GM18867 (cell line): ENCODE results near the gene TCHHL1.

Experiments used
- ATAC-seq: cut with Tn5 transposase; IDR thresholded peaks from one replicate; pipeline ENCODE4 v1.9.1; 2021; ENCODE audit warnings: mild to moderate bottlenecking, moderate library complexity; ENCODE audit not compliant: unreplicated experiment

The TCHHL1 gene

DNA sequence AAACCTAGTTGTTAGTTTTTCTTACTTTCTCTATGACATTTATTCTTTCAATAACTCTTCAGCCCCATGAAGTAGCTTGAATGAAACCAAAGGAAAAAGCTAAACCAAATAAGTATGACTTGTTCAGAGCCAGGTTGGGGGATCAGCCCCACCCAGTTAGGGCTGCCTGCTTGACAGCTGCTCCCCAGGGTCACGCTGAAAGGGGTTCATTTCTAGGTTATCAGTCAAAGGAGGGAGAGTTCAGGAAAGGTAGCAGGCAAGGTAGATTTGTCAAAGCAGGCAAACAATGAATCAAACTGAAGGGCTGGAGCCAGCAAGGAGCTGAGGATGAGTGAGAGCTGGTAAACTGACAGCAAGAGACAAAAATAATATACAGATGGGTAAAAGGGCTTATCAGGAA is 49.0 kb downstream of the TCHHL1 start:
- ATAC-seq, result no peak

DNA sequence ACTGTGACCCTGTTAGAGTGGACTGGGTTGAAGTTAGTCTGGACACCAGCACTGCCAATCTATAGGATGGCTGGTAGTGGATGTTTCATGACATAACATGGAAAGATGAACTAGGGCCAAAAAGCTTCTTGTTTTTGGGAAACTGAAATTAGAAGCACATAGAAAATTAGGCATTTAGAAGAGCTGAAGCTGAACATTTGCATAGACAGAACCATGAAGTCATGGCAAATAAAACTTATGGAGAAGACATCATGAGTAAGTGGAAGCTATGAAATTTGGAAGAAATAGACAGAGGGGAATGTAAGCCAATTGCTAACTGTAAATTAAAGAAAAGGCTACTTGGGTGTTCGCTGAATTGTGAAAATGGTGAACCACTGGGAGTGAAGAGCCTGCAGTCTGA is 49.4 kb downstream of the TCHHL1 start:
- ATAC-seq, result no peak

DNA sequence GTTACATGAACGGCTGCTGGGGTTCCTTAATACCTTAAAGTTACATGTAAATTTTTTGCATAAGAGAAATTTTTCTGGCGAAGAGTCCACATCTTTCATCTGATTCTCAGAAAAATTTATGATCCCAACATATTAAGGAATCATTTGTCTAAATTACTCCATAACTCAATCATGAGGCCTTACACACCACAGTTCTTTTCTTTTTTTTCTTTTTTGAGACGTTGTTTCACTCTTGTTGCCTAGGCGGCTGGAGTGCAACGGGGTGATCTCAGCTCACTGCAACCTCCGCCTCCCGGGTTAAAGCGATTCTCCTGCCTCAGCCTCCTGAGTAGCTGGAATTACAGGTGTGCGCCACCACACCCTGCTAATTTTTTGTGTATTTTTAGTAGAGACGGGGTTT is 50.0 kb downstream of the TCHHL1 start:
- no peak for ATAC-seq

DNA sequence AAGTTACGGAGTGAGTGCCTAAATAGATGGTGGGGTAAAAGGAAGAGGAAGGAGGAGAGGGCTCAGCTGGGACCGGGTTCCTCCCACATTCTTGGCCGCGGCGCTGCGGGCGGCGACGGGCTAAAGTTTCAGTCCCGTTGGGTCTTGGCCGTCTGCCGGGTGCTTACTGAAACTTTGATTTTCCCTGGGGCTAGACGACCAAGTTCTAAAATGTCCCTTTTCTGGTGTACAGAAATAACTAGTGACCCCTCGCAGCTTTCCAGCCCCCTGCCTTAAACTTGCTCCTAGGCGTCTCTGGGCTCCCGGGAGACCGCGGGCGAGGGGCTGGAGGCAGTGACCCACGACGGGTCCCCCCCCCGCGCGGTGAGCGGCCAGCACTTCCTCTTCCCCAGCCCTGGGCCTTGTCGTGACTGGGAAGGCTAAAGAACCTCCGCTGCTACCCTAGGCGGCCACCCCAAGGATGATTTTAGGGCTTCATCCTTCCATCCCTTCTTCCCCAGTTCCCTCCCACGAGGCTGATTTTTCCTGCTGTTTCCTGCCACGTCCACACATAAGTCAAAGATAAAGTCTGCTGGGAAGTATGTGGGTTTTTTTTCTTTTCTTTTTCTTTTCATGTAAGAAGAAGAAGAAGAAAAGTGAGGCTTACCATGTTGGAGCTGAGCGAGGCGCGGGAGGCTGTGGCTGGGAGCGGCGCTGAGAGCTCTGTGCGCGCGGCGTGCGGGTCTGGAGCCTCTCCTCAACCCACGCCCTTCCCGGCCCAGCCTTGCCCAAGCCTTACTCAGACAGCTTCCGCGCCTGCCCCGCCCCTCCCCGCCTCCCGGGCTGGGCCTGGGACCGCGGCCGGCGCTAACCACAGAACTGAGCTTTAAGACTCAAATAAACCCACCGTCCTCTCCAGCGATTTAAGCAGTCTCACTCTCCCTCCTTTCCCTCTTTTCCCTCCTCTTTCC is 52.3 kb downstream of the TCHHL1 start, which contains the start of gene S100A11:
S100A11 (minus strand) TSS at position 738 of the 950 bp plus-strand sequence; CDS start at position 649, 89 bp downstream.
- ATAC-seq, result peak; percentile 55

DNA sequence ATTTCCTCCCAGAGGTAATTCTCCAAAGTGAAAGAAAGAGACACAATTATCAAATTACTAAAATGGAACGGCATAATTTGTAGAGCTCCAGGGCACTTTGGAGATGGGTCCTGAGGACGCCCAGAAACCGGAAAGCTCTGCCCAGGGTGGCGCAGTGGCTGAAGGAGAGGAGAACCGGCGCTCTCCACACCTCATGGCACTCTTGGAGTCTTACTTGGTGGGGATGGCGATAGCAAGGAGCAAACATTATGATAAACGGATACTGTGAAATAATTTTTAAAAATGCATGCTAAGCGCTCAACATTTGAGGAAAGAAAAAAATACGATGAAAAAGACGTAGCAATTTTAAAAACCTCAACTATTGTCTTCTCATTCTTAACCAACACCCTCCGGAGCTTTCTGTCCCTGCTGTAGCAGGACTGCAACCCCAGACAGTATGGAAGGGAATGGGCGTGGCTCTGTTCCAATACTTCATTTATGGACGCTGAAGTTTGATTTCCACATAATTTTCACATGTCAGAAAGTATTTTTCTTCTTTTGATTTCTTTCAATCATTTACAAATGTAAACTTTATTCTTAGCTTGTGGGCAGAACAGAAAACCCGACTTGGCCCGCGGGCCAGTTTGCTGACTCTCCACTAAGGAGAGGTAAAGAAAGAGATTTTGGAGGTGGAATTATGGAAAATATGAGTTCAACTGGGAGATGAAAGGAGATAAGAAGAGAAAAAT is 53.2 kb downstream of the TCHHL1 start:
- ATAC-seq, result no peak

DNA sequence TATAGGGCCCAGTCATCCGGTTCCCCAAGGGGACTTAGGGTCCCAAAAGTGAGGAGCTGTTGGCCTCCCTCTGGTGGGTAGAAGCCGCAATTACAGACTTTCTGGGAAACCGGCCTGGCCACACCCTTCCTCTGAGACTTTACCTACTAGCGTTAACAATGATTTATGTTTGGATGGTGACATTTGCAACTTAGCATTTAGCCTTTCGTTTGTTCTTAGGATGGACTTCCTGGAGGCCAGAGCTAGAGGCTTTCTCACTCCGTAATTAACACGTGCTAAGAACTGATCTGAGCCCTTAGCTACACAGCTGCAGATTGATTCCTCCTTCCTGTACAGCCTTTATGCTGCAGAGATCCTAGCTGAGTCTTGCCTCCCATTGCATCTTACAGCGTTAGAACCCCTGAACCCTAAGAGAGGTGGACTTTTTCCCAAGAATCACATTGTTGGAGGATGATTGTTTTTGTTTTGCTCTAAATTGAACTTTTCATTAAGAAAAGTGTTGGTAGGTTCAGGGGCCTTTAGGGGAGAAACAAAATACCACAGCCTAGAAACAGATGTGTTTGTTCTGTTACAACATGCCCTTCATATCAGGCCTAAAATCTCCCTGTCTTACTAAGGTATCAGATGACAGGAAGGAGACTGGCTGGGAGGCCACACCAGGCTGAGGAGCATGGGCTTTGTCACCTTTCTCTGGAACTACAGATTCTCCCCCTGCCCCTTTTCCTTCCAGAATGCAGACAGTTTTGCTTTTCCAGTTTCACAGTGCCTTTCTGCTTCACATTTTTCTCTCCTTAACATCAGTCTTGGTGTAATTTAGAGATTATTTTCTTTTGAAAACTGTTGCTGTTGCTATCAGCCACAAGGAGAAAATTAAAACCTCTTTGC is 54.0 kb downstream of the TCHHL1 start:
- peak; percentile 49 for ATAC-seq

DNA sequence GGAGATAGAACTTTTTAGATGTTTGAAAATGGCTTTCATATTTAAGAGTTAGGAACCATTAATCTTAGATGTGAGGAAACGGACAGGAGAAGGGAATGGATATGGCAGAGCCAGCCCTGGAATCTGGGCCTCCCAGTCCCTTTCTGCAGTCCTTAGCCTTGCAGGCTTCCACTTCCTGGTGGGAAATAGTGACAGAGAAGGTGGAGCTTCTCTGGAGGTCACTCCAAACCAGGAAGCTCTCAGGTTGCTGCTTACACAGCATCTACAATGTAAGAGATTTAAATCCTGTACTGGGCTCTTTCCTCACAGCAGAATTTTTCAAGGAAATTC is 54.6 kb downstream of the TCHHL1 start:
- ATAC-seq, result peak; percentile 7
